Myocyte (in vitro differentiated cells): ENCODE data around the gene ZFAND3. TPM values are rescaled to one million over a fixed set of nuclear protein-coding genes. Genes with fewer than 3 reads are reported as not detected.

ENCODE experiments used
- DNase-seq: peaks from one replicate; pipeline ENCODE4 v3.0.0-alpha.2; 2012; ENCODE audit warnings: low read depth
- total RNA-seq: library from RNA; depleted of rRNA; stranded (reverse); fragments of >200 nt; gene quantifications from 2 replicates; pipeline ENCODE4 v1.2.3, GENCODE V29; 2014

Gene ZFAND3
- total RNA-seq, 1 donor from 2014 or later, result 26.9 TPM

DNA sequence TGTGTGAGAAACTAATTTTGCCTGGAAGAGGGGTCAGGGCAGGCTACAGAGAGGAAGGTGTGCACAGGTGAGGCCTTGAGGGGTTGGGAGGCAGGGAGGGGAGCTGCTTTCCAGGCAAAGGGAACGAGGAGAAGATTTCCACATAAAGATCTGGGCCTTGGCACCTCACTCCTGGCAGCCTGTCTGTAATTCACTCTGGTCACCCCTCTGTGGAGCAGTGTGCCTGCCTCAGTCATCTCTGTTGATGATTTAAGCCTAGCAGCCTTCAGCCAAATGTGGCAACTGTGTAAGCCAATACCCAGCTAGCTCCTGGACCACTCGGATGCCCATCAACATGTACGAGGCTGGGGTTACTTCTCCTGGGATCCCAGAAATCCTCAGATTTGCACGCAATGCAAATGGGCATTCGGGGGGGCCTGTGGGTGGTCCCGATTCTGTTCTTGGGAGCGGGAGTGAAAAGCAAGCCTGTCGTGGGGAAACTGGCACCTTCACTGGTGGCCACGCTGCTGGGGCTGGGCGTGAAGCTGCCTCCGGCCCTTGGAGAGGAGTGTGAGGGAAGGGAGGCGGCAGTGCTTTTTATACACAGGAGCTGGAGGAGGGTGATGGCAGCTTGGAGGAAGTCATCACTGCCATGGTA, 360.4 kb downstream of the ZFAND3 start:
- no peak for DNase-seq

DNA sequence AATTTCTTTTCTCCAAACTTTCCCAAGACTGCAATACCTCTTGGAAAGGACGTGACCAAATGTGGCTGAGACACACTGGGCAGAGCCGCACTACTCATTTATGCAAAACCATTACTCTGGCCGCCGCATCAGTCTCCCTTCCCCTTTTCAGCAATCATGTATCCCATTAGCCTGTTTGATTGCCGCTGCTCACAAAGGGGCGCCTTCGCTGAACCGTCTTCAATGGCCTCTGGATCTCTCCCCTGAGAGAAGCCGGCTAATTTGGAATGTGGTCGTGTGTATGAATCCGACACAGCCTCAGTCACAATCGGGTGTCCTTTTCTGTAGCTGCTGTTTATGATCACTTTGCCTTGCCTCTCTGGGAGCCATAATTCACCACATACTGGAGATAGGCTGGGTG, 361.1 kb downstream of the ZFAND3 start:
- DNase-seq, result no peak

GRCh38 chr6:38182426-38182825, 362.9 kb downstream of the ZFAND3 start:
- no peak for DNase-seq

DNA sequence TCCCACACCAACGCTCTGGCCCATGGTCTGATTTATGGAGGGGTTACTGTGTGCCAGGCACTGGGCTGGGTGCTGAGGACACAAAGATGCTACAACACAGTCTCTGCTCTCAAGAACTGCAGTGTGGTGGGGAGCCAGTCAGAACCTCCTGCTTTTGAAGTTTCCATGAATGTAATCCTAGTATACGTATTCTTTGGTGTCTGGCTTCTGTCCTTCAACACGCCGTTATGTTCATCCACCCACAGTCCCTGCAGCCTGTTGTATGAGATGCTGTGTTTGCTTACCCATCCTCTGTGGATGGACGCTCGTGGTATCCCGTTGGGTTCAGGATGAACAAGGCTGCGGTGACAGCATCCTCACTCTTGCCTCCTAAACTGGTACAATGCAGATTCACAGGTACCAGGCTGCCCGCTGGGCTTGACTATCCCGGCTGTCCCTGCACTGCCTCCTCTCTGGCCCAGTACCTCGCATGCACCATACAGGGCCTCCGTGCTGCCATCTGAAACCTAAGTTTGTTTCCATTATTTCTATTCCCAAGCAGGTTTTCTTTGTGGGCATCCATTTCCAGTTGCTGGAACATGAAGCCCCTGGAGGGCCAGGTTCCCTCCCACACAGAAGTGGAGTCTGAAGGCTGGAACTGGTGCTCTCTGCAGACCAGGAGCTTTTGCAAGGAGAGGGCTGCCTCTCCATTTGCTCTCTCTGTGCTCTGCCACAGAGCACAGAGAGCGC, 364.5 kb downstream of the ZFAND3 start:
- DNase-seq, result no peak

DNA sequence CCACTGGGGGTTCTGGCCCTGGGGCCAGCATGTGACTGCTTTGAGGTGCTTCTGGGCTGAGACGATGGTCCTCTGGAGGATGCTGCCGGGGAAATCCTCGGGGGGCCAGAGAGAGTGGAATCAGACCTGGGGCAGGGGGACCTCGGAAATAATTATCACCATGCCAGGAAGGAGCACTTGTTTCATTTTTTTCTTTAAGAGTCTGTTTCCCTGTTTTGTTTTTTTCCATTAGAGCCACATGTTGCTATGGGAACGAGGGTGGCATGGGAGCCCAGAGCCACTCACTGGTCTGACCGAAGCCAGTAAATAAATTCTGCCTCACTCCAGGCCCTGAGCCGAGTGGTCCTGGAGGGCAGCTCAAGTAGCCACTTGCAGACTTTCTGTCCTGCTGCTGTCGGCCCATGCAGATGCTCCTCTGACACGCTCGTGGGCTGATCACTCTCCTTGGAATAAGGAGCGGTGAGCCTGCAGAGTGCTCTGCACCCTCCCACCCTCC, 365.1 kb downstream of the ZFAND3 start:
- DNase-seq, result no peak

GRCh38 chr6:38185244-38185643, 365.7 kb downstream of the ZFAND3 start:
- no peak for DNase-seq

DNA sequence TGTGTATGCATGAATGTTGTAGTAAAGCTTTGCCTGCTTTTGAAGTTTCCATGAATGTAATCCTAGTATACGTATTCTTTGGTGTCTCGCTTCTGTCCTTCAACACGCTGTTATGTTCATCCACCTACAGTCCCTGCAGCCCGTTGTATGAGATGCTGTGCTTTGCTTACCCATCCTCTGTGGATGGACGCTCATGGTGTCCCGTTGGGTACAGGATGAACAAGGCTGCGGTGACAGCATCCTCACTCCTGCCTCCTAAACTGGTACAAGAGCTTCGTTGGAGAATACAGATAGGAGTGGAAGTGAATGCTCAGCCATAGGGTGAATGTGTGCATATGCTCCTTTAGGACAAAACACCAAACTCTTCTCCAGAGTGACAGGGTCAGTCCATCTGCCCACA, 366.2 kb downstream of the ZFAND3 start:
- no peak for DNase-seq

DNA sequence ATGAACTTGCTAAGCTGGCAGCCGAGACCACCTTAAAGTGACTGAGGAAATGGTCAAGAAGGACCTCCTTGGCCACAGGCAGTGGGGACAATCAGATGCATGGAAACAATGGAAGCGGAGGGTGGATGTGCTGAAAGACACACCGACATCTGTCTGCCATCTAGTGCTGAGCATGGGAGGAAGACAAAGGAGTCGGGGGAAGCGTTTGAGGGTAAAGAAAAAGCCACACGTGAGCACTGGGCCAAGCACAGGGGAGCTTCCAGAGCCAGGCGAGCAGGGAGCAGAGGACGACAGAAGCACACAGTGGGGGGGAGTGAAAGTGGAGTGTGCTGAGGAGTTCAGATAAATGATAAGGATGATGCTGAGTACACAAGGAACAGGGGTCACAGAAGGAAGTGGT, 367.8 kb downstream of the ZFAND3 start:
- DNase-seq, result no peak

DNA sequence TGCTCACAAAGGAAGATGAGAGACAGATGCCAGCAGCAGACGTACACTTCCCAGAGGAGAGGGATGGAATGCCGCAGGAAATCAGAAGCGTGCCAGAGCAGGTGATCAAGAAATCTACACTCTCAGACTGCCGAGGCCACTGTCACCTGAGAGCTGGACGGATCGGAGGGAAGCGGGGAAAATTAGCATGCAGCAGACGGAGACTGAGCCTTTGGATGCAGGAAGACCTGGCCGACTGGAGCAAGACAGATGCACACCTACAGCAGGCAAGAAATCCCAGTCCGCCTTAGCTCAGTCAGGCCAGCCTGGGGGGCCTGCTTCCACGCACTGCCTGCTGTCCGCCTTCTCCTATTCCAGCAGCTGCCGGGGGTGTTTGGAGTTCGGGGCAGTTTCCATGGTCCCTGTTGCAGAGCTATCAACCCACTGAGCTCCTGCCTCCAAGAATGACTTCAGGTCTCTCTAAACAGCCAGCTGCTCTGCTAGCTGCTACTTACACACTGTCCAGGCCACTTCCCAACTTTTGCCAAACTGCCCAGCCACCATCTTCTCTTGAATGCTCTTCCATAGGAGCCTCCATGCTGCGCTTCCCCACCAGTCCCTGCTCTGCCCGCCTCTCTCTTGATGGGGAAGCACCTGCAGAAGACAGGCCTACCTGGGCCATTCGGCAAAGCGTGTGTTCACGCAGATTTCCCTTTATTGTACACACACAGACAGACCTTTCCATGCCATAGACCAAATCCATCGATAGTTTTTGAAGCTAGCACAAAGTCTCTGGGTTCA, 368.5 kb downstream of the ZFAND3 start:
- no peak for DNase-seq

DNA sequence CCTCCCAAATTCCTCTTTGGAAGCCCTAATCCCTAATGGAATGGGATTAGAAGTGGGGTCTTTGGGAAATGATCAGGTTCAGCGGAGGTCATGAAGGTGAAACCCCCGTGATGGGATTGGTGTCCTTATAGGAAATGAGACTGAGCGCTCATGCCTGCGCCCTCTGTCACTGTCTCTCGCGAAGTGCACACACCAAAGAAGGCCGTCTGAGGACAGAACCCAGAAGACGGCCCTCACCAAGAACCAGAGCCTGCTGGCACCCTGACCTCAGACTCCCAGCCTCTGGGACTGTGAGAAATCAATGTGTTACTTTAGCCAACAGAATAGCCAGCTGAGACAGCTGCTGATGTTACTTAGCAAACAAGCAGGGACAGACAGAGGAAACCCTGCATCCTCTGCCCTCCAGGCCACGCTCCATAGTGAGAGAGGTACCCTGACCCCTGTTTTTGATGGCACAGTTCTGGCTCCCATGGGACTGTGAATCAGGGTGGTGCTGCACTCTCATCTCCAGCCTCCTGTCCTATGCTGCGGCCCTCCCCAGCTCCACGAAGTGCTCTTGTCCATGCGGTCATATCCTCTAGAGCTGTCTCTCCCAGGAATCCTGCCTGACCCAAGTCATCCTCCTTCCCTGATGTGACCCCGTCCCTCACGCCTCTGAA, 369.3 kb downstream of the ZFAND3 start:
- no peak for DNase-seq

- DNase-seq, result no peak
These were observed 371.9 kb downstream of the ZFAND3 start for GRCh38 chr6:38191418-38191817.

GRCh38 chr6:38192011-38192410, 372.5 kb downstream of the ZFAND3 start:
- no peak for DNase-seq

DNA sequence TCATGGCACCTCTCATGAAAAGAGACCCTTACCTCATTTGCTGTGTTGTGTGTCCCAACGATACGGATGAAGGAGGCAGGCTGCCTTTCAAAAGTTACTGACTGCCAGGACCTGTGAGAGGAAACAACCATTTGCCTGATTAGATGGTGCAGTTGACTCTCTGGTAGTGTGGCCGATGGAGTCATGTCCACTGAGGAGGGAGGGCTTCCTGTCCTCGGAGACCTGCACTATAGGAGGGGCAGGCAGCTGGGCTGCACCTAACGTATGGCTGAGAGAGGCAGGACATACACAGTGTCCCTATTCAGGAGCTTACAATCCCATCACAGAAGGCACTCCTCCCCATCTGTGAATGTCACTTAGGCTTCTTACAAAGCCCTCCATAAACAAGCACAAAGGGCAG, 373.0 kb downstream of the ZFAND3 start:
- DNase-seq, result no peak

- DNase-seq, result no peak
These were observed 373.5 kb downstream of the ZFAND3 start for GRCh38 chr6:38193051-38193450.

GRCh38 chr6:38193481-38194281, 374.2 kb downstream of the ZFAND3 start:
- no peak for DNase-seq

GRCh38 chr6:38194282-38194572, 374.7 kb downstream of the ZFAND3 start:
- DNase-seq, result peak; percentile 24

- DNase-seq, result no peak
These were observed 375.1 kb downstream of the ZFAND3 start for GRCh38 chr6:38194589-38194988.

GRCh38 chr6:38195113-38195635, 375.6 kb downstream of the ZFAND3 start:
- DNase-seq, result no peak

DNA sequence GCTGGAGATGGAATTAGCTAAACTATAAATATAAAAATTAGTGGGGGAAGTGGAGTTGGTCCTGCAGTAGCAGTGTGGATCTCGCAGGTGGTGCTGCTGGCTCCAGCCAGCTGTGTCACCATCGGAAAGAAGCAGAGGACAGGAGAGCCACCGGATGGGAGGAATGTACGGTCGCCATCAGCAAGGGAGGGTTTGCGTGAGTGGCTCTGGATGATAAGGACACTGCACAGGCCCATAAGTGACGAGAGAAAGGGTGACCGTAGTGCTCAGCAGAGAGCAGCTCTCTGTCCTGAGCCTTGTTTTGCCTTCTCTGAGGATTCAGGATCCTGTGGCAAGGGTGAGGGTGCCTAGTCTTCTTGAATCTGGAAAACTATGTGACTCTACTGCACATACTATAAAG, 378.7 kb downstream of the ZFAND3 start:
- DNase-seq, result no peak
